CD14-positive monocyte (primary cell): ENCODE measurements around the gene EVC. TPM values are rescaled to one million over a fixed set of nuclear protein-coding genes. Genes with fewer than 3 reads are reported as not detected.

Source experiments
- DNase-seq, 3 donors: peaks; one replicate each; pipeline ENCODE4 v3.0.0-alpha.2; 2011 to 2022
- H2AFZ ChIP-seq: 2 replicates; pipeline ENCODE4 v1.6.0; 2012; ENCODE audit warnings: mild to moderate bottlenecking, low read depth, low read length, inconsistent platforms; ENCODE audit not compliant: insufficient read depth, poor library complexity, severe bottlenecking
- H3K27ac ChIP-seq, 2 donors: 1 replicate in 1 of 2; 2 replicates in 1 of 2; pipeline ENCODE4 v1.5.1; 2012 to 2013; ENCODE audit warnings: low read length in 2 of 2, control low read depth in 1 of 2, inconsistent platforms in 1 of 2, low read depth in 1 of 2, mild to moderate bottlenecking in 1 of 2
- H3K27me3 ChIP-seq, 2 donors: one replicate each; pipeline versions ENCODE4 v1.6.0 to v1.6.1; 2011 to 2013; ENCODE audit warnings: low read length in 2 of 2; ENCODE audit not compliant: control insufficient read depth in 2 of 2, insufficient read depth in 2 of 2
- H3K36me3 ChIP-seq, 2 donors: replicated peaks in 1 of 2; 1 replicate in 1 of 2; 2 replicates in 1 of 2; pipeline versions ENCODE4 v1.5.1 to v1.6.1; 2012 to 2013; ENCODE audit warnings: low read length in 2 of 2, control low read depth in 1 of 2, inconsistent platforms in 1 of 2, mild to moderate bottlenecking in 1 of 2; ENCODE audit not compliant: insufficient read depth in 2 of 2, control insufficient read depth in 1 of 2
- H3K4me1 ChIP-seq, 2 donors: 1 replicate in 1 of 2; 2 replicates in 1 of 2; pipeline versions ENCODE4 v1.5.1 to v1.6.1; 2012 to 2013; ENCODE audit warnings: low read length in 2 of 2, control low read depth in 1 of 2, inconsistent platforms in 1 of 2, mild to moderate bottlenecking in 1 of 2, moderate library complexity in 1 of 2; ENCODE audit not compliant: insufficient read depth in 2 of 2, control insufficient read depth in 1 of 2
- H3K4me2 ChIP-seq: replicated peaks from 2 replicates; pipeline ENCODE3; 2012; ENCODE audit warnings: low read length, moderate library complexity, mild to moderate bottlenecking; ENCODE audit not compliant: poor library complexity, severe bottlenecking; ENCODE audit errors: extremely low read depth
- H3K4me3 ChIP-seq, 3 experiments: fragments of 200-600 bp in 1 of 3; sonication (generic) in 1 of 3; replicated peaks in 1 of 3; 1 replicate in 2 of 3; 2 replicates in 1 of 3; pipeline ENCODE4 v1.5.1; 2011 to 2013; ENCODE audit warnings: low read length in 3 of 3, mild to moderate bottlenecking in 3 of 3, control low read depth in 2 of 3, low read depth in 2 of 3, inconsistent platforms in 1 of 3, moderate library complexity in 1 of 3
- H3K79me2 ChIP-seq: 2 replicates; pipeline ENCODE4 v1.6.0; 2012; ENCODE audit warnings: mild to moderate bottlenecking, control low read depth, inconsistent platforms, low read length, moderate library complexity; ENCODE audit not compliant: insufficient read depth
- H3K9ac ChIP-seq: 2 replicates; pipeline ENCODE4 v1.6.0; 2017; ENCODE audit warnings: low read length, mild to moderate bottlenecking; ENCODE audit not compliant: insufficient read depth, poor library complexity, severe bottlenecking
- H3K9me3 ChIP-seq, 2 donors: replicated peaks in 1 of 2; 1 replicate in 1 of 2; 2 replicates in 1 of 2; pipeline versions ENCODE4 v1.5.1 to v1.6.1; 2012 to 2013; ENCODE audit warnings: low read length in 2 of 2, control low read depth in 1 of 2; ENCODE audit not compliant: control insufficient read depth in 1 of 2, insufficient read depth in 1 of 2
- H4K20me1 ChIP-seq: 2 replicates; pipeline ENCODE4 v1.6.0; 2012; ENCODE audit warnings: mild to moderate bottlenecking, low read length, control low read depth, moderate library complexity; ENCODE audit not compliant: insufficient read depth
- H3K27ac Mint-ChIP-seq, 7 donors: one replicate each; pipeline ENCODE4 v1.8.0; 2020; ENCODE audit warnings: mild to moderate bottlenecking in 7 of 7, mixed read lengths in 7 of 7, moderate library complexity in 6 of 7, inconsistent platforms in 2 of 7
- H3K27me3 Mint-ChIP-seq, 3 donors: one replicate each; pipeline ENCODE4 v1.8.0; 2021 to 2022; ENCODE audit warnings: low read depth in 3 of 3, mild to moderate bottlenecking in 3 of 3, mixed read lengths in 3 of 3, moderate library complexity in 3 of 3, inconsistent platforms in 1 of 3
- H3K36me3 Mint-ChIP-seq, 2 donors: one replicate each; pipeline ENCODE4 v1.8.0; 2020; ENCODE audit warnings: mixed read lengths in 2 of 2, inconsistent platforms in 1 of 2, mild to moderate bottlenecking in 1 of 2
- H3K4me1 Mint-ChIP-seq: one replicate; pipeline ENCODE4 v1.8.0; 2020; ENCODE audit warnings: mild to moderate bottlenecking, mixed read lengths
- H3K4me3 Mint-ChIP-seq, 2 donors: one replicate each; pipeline ENCODE4 v1.8.0; 2020; ENCODE audit warnings: mild to moderate bottlenecking in 2 of 2, mixed read lengths in 2 of 2, moderate library complexity in 1 of 2
- H3K9me3 Mint-ChIP-seq, 7 donors: one replicate each; pipeline ENCODE4 v1.8.0; 2020 to 2022; ENCODE audit warnings: mixed read lengths in 7 of 7, mild to moderate bottlenecking in 6 of 7, moderate library complexity in 6 of 7, inconsistent platforms in 2 of 7
- WGBS: methylation state at CpG from one replicate; pipeline ENCODE4 v1.1.5; 2013; ENCODE audit warnings: missing lambda C conversion rate; ENCODE audit not compliant: insufficient coverage; 5-methylcytosine and 5-hydroxymethylcytosine counted together
- intact Hi-C, 2 donors: fragments of 100-400 bp; cut with micrococcal nuclease; formaldehyde crosslinking; loops; one replicate each; pipeline versions ENCODE4 v1.15.0 to v1.15.1; 2023
- polyA plus RNA-seq, 3 donors: library from polyadenylated mRNA; depleted of rRNA in 1 of 3; unstranded in 2 of 3; stranded (reverse) in 1 of 3; fragments of 300-500 nt in 2 of 3; fragments of >200 nt in 1 of 3; fragmentation: Illumina TruSeq in 2 of 3; gene quantifications; 1 replicate in 2 of 3; 2 replicates in 1 of 3; pipeline ENCODE4 v1.2.3, GENCODE V29; 2012 to 2021
- TF ChIP-seq, protein P1 (sequence below): fragments of 200-600 bp; IDR thresholded peaks from one replicate; pipeline ENCODE4 v1.8.0; 2022; ENCODE audit warnings: antibody characterized with exemption, mild to moderate bottlenecking

The EVC gene
- polyA plus RNA-seq, 3 donors, result 0.36 TPM; not detected in 2

- H3K9me3 ChIP-seq, result no peaks in the 10 kb centered on the region
- DNase-seq, result no peak
- no peaks in the 10 kb centered on the region for H3K27me3 ChIP-seq
- no peaks in the 10 kb centered on the region for H3K36me3 Mint-ChIP-seq
- intact Hi-C loops, result no loop called here
- 95% methylated on average over 6 of the region's 9 CpGs for WGBS
- no peaks in the 10 kb centered on the region for H4K20me1 ChIP-seq
- no peak overlapping the region for H3K27ac ChIP-seq
- no peak overlapping the region for H3K4me3 Mint-ChIP-seq
- H3K9ac ChIP-seq, result no peak overlapping the region
- no peaks in the 10 kb centered on the region for H3K79me2 ChIP-seq
- TF ChIP-seq, protein P1, sequence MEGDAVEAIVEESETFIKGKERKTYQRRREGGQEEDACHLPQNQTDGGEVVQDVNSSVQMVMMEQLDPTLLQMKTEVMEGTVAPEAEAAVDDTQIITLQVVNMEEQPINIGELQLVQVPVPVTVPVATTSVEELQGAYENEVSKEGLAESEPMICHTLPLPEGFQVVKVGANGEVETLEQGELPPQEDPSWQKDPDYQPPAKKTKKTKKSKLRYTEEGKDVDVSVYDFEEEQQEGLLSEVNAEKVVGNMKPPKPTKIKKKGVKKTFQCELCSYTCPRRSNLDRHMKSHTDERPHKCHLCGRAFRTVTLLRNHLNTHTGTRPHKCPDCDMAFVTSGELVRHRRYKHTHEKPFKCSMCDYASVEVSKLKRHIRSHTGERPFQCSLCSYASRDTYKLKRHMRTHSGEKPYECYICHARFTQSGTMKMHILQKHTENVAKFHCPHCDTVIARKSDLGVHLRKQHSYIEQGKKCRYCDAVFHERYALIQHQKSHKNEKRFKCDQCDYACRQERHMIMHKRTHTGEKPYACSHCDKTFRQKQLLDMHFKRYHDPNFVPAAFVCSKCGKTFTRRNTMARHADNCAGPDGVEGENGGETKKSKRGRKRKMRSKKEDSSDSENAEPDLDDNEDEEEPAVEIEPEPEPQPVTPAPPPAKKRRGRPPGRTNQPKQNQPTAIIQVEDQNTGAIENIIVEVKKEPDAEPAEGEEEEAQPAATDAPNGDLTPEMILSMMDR, result no peak
- H3K9me3 Mint-ChIP-seq, result peaks cover 0 to 3% (median 0%) of the 10 kb centered on the region in 7 donors
- no peak overlapping the region for H3K27ac Mint-ChIP-seq
- no peaks in the 10 kb centered on the region for H3K4me1 ChIP-seq
- H3K36me3 ChIP-seq, result no peaks in the 10 kb centered on the region
- H3K4me1 Mint-ChIP-seq, result no peaks in the 10 kb centered on the region
- no peaks in the 10 kb centered on the region for H3K27me3 Mint-ChIP-seq
- H3K4me3 ChIP-seq, result no peak overlapping the region
- no peak overlapping the region for H3K4me2 ChIP-seq
- no peak overlapping the region for H2AFZ ChIP-seq
These were observed 50.0 kb downstream of the EVC start for GRCh38 chr4:5760936-5761480.

GRCh38 chr4:5770051-5770450 is 59.0 kb downstream of the EVC start:
- Mint-ChIP-seq H3K4me3 (no peak overlapping the region), H3K27me3 (peaks cover 0 to 2% (median 0%) of the 10 kb centered on the region in 3 donors), H3K9me3 (peaks cover 0 to 29% (median 24%) of the 10 kb centered on the region in 7 donors)

More at GRCh38 chr4:5770051-5770450, 59.0 kb downstream of the EVC start:
- no peak for DNase-seq
- H3K36me3 Mint-ChIP-seq, result no peaks in the 10 kb centered on the region
- H3K27me3 ChIP-seq, result no peaks in the 10 kb centered on the region
- no peak overlapping the region for H3K27ac Mint-ChIP-seq
- H4K20me1 ChIP-seq, result no peaks in the 10 kb centered on the region
- no peak overlapping the region for H3K4me3 ChIP-seq
- no peak overlapping the region for H3K9ac ChIP-seq
- no peak overlapping the region for H3K27ac ChIP-seq
- no peaks in the 10 kb centered on the region for H3K79me2 ChIP-seq
- H3K4me2 ChIP-seq, result no peak overlapping the region
- no peaks in the 10 kb centered on the region for H3K36me3 ChIP-seq
- 91% methylated on average over 3 of the region's 4 CpGs for WGBS
- H3K4me1 Mint-ChIP-seq, result no peaks in the 10 kb centered on the region
- intact Hi-C loops, result no loop called here
- no peak overlapping the region for H2AFZ ChIP-seq
- H3K9me3 ChIP-seq, result peaks cover 9 to 14% of the 10 kb centered on the region in 2 donors
- no peaks in the 10 kb centered on the region for H3K4me1 ChIP-seq
- TF ChIP-seq, protein P1, result no peak
